ENCODE data around the gene ARFRP1. TPM values are rescaled to one million over a fixed set of nuclear protein-coding genes. Genes with fewer than 3 reads are reported as not detected.

The ARFRP1 gene
- total and polyA plus RNA-seq, 2 of the 13 experiments (the other 11 are each of a cell fraction or from before 2014, with no cell fraction given): 32.0 to 51.1 TPM

DNA sequence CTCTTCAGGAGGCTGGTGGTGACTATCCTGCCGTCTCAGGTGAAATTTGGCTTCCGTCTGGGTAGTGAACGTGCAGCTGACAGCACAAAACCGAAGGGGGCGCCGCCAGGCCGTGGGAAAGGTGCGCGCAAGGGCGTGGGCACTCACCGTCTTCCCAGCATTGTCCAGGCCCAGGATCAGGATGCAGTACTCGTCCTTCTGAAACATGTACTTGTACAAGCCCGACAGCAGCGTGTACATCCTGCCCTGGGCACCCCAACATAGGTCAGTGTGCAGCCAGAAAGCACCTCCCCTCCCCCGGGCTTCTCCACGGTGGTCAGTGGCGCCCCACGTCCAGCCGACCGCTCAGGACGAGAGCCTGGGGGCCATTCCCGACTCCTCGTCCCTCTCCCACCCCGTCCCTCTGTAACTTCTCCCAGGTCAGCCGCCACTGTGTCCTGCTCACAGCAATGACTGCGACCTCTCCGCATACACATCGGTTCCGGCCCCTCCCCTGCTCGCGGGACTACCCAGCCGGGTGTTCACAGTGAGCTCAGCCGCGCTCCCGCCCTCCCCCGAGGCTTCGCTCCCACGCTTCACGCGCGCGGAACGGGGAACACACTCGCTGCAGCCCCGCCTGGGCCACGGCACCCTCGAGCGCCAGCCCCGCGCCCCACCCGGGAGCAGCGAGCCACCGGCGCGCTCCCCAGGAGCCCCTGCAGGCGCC, 771 bp downstream of the ARFRP1 start (continued):
- TF ChIP-seq, protein P1, sequence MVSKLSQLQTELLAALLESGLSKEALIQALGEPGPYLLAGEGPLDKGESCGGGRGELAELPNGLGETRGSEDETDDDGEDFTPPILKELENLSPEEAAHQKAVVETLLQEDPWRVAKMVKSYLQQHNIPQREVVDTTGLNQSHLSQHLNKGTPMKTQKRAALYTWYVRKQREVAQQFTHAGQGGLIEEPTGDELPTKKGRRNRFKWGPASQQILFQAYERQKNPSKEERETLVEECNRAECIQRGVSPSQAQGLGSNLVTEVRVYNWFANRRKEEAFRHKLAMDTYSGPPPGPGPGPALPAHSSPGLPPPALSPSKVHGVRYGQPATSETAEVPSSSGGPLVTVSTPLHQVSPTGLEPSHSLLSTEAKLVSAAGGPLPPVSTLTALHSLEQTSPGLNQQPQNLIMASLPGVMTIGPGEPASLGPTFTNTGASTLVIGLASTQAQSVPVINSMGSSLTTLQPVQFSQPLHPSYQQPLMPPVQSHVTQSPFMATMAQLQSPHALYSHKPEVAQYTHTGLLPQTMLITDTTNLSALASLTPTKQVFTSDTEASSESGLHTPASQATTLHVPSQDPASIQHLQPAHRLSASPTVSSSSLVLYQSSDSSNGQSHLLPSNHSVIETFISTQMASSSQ (IDR thresholded peaks at IDR 0.05; ENCODE audit: low read depth): no peak
- TF ChIP-seq, protein P1 (CRISPR knock-in tag; IDR thresholded peaks at IDR 0.05; ENCODE audit: borderline replicate concordance): peak; percentile 26; the same call in 1 of the 2 replicates
- peak; percentile 84 for TF ChIP-seq DZIP1 (CRISPR knock-in tag; IDR thresholded peaks at IDR 0.05)
- 0 out of 2 replicates have a peak, but pooled peaks have one; percentile 64 for TF ChIP-seq ZXDC (CRISPR knock-in tag; IDR thresholded peaks at IDR 0.05)
- peak; percentile 64 for TF ChIP-seq PHF5A (CRISPR knock-in tag; IDR thresholded peaks at IDR 0.05; ENCODE audit: low read depth, unreplicated experiment)
- TF ChIP-seq, protein P2, sequence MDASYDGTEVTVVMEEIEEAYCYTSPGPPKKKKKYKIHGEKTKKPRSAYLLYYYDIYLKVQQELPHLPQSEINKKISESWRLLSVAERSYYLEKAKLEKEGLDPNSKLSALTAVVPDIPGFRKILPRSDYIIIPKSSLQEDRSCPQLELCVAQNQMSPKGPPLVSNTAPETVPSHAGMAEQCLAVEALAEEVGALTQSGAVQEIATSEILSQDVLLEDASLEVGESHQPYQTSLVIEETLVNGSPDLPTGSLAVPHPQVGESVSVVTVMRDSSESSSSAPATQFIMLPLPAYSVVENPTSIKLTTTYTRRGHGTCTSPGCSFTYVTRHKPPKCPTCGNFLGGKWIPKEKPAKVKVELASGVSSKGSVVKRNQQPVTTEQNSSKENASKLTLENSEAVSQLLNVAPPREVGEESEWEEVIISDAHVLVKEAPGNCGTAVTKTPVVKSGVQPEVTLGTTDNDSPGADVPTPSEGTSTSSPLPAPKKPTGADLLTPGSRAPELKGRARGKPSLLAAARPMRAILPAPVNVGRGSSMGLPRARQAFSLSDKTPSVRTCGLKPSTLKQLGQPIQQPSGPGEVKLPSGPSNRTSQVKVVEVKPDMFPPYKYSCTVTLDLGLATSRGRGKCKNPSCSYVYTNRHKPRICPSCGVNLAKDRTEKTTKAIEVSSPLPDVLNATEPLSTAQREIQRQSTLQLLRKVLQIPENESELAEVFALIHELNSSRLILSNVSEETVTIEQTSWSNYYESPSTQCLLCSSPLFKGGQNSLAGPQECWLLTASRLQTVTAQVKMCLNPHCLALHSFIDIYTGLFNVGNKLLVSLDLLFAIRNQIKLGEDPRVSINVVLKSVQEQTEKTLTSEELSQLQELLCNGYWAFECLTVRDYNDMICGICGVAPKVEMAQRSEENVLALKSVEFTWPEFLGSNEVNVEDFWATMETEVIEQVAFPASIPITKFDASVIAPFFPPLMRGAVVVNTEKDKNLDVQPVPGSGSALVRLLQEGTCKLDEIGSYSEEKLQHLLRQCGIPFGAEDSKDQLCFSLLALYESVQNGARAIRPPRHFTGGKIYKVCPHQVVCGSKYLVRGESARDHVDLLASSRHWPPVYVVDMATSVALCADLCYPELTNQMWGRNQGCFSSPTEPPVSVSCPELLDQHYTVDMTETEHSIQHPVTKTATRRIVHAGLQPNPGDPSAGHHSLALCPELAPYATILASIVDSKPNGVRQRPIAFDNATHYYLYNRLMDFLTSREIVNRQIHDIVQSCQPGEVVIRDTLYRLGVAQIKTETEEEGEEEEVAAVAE (CRISPR knock-in tag; IDR thresholded peaks at IDR 0.05; ENCODE audit: borderline replicate concordance): peak; percentile 70; the same call in 1 of the 2 replicates
- TF ChIP-seq CEBPG (CRISPR knock-in tag; IDR thresholded peaks at IDR 0.05): peak; percentile 11; the same call in 1 of the 2 replicates
- TF ChIP-seq MAZ (IDR thresholded peaks at IDR 0.05; ENCODE audit: borderline replicate concordance, low read depth, low read length): peak; percentile 30; the same call in 1 of the 2 replicates
- TF ChIP-seq MAZ (CRISPR knock-in tag; IDR thresholded peaks at IDR 0.05; ENCODE audit: low read depth): no peak
- TF ChIP-seq KDM1A (CRISPR knock-in tag; IDR thresholded peaks at IDR 0.05): 0 out of 2 replicates have a peak, but pooled peaks have one; percentile 6
- TF ChIP-seq GATAD2A (CRISPR knock-in tag; IDR thresholded peaks at IDR 0.05): peak; percentile 76
- no peak for TF ChIP-seq ZNF446 (CRISPR knock-in tag; IDR thresholded peaks at IDR 0.05)
- peak; percentile 32; the same call in 1 of the 2 replicates for TF ChIP-seq HCFC1 (IDR thresholded peaks at IDR 0.05; ENCODE audit: low read depth, low read length)
- 0 out of 2 replicates have a peak, but pooled peaks have one; percentile 17 for TF ChIP-seq SMAD9 (CRISPR knock-in tag; IDR thresholded peaks at IDR 0.05)
- no peak for TF ChIP-seq ATRX (CRISPR knock-in tag; IDR thresholded peaks at IDR 0.05; ENCODE audit: borderline replicate concordance)
